ENCODE data around the gene CCDC169.

Gene CCDC169

DNA sequence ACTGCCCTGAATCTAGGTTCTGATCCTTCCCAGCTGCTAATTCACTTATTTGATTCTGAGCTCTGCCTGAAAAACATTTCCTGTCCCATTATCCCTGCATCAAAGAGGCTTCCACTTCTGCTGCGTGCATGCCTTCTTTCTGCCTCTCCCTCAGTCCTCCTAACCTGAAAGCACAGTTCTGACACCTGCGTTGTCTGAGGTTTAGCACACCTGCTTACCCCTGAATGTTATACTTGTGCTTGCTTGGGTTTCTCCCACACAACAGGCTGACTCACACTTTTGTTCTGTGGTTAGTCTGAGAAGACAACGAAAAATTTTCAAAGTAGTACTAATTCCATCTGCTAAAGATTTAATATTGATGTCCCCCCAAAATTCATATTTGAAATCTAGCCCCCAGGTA lies 80.2 kb downstream of the CCDC169 start:
- POLR2A ChIA-PET: no interaction called here
- CTCF ChIA-PET: no interaction called here
- WGBS (ENCODE audit: insufficient coverage): 90% methylated on average over 2 of the region's 3 CpGs
- no peaks in the 10 kb centered on the region for H3K27me3 ChIP-seq (replicated peaks in 2 of 5; ENCODE audit: control insufficient read depth in 4 of 5, insufficient read depth in 5 of 5, low read length in 4 of 5)
- H3K4me1 ChIP-seq (ENCODE audit: control extremely low read depth in 1 of 4, control insufficient read depth in 4 of 4, insufficient read depth in 4 of 4, low read length in 3 of 4): no peaks in the 10 kb centered on the region
- no peak overlapping the region for H3K27ac ChIP-seq (ENCODE audit: insufficient read depth in 1 of 2, low read depth in 1 of 2, low read length in 2 of 2, poor library complexity in 1 of 2, severe bottlenecking in 2 of 2)
- H3K9me3 ChIP-seq (ENCODE audit: control extremely low read depth in 1 of 5, control insufficient read depth in 4 of 5, insufficient read depth in 2 of 5, low read depth in 1 of 5, low read length in 4 of 5): peaks cover 0 to 15% (median 5%) of the 10 kb centered on the region in 5 experiments
- no peak overlapping the region for H3K4me3 ChIP-seq (ENCODE audit: control insufficient read depth in 1 of 7, extremely low read depth in 1 of 7, insufficient read depth in 4 of 7, low read depth in 2 of 7, low read length in 6 of 7)
- no peaks in the 10 kb centered on the region for H3K36me3 ChIP-seq (ENCODE audit: control insufficient read depth in 4 of 4, insufficient read depth in 4 of 4, low read length in 3 of 4)
- DNase-seq: no peak

GRCh38 chr13:36214163-36214921 lies 83.3 kb downstream of the CCDC169 start, which contains the start of gene SOHLH2:
Gene SOHLH2 (minus strand): TSS chr13:36214556. CDS start chr13:36214526, 30 bp downstream.
- no peak for DNase-seq
- H3K36me3 ChIP-seq (ENCODE audit: control insufficient read depth in 4 of 4, insufficient read depth in 4 of 4, low read length in 3 of 4): no peaks in the 10 kb centered on the region
- 95% methylated on average over 46 of the region's 53 CpGs for WGBS (ENCODE audit: insufficient coverage)
- no peaks in the 10 kb centered on the region for H3K4me1 ChIP-seq (ENCODE audit: control extremely low read depth in 1 of 4, control insufficient read depth in 4 of 4, insufficient read depth in 4 of 4, low read length in 3 of 4)
- H3K4me3 ChIP-seq (ENCODE audit: control insufficient read depth in 1 of 7, extremely low read depth in 1 of 7, insufficient read depth in 4 of 7, low read depth in 2 of 7, low read length in 6 of 7): no peak within 1 kb of the TSS
- POLR2A ChIA-PET: no interaction called here
- peaks cover 0 to 4% (median 0%) of the 10 kb centered on the region in 5 experiments for H3K27me3 ChIP-seq (replicated peaks in 2 of 5; ENCODE audit: control insufficient read depth in 4 of 5, insufficient read depth in 5 of 5, low read length in 4 of 5)
- CTCF ChIA-PET: no interaction called here
- peaks cover 0 to 15% (median 3%) of the 10 kb centered on the region in 5 experiments for H3K9me3 ChIP-seq (ENCODE audit: control extremely low read depth in 1 of 5, control insufficient read depth in 4 of 5, insufficient read depth in 2 of 5, low read depth in 1 of 5, low read length in 4 of 5)
- no peak within 1 kb of the TSS for H3K27ac ChIP-seq (ENCODE audit: insufficient read depth in 1 of 2, low read depth in 1 of 2, low read length in 2 of 2, poor library complexity in 1 of 2, severe bottlenecking in 2 of 2)

- CTCF ChIA-PET: no interaction called here
Measured at GRCh38 chr13:36212789-36213188, 84.8 kb downstream of the CCDC169 start.

GRCh38 chr13:36211567-36211966 lies 86.0 kb downstream of the CCDC169 start:
- Histone ChIP-seq H3K27me3 (replicated peaks in 2 of 5; ENCODE audit: control insufficient read depth in 4 of 5, insufficient read depth in 5 of 5, low read length in 4 of 5) (peaks cover 0 to 4% (median 0%) of the 10 kb centered on the region in 5 experiments), H3K36me3 (ENCODE audit: control insufficient read depth in 4 of 4, insufficient read depth in 4 of 4, low read length in 3 of 4) (no peaks in the 10 kb centered on the region), H3K27ac (ENCODE audit: insufficient read depth in 1 of 2, low read depth in 1 of 2, low read length in 2 of 2, poor library complexity in 1 of 2, severe bottlenecking in 2 of 2) (no peak overlapping the region), H3K9me3 (ENCODE audit: control extremely low read depth in 1 of 5, control insufficient read depth in 4 of 5, insufficient read depth in 2 of 5, low read depth in 1 of 5, low read length in 4 of 5) (peaks cover 0 to 9% (median 3%) of the 10 kb centered on the region in 5 experiments), H3K4me3 (ENCODE audit: control insufficient read depth in 1 of 7, extremely low read depth in 1 of 7, insufficient read depth in 4 of 7, low read depth in 2 of 7, low read length in 6 of 7) (no peak overlapping the region), H3K4me1 (ENCODE audit: control extremely low read depth in 1 of 4, control insufficient read depth in 4 of 4, insufficient read depth in 4 of 4, low read length in 3 of 4) (no peaks in the 10 kb centered on the region)
- ChIA-PET POLR2A (no interaction called here), CTCF (no interaction called here)
- no peak for DNase-seq
- 91% methylated on average over 2 of the region's 4 CpGs for WGBS (ENCODE audit: insufficient coverage)

More at GRCh38 chr13:36212789-36213188, 84.8 kb downstream of the CCDC169 start:
- POLR2A ChIA-PET: no interaction called here
- H3K27ac ChIP-seq (ENCODE audit: insufficient read depth in 1 of 2, low read depth in 1 of 2, low read length in 2 of 2, poor library complexity in 1 of 2, severe bottlenecking in 2 of 2): no peak overlapping the region
- H3K36me3 ChIP-seq (ENCODE audit: control insufficient read depth in 4 of 4, insufficient read depth in 4 of 4, low read length in 3 of 4): no peaks in the 10 kb centered on the region
- H3K4me3 ChIP-seq (ENCODE audit: control insufficient read depth in 1 of 7, extremely low read depth in 1 of 7, insufficient read depth in 4 of 7, low read depth in 2 of 7, low read length in 6 of 7): no peak overlapping the region
- 80% methylated on average over 2 of the region's 3 CpGs for WGBS (ENCODE audit: insufficient coverage)
- H3K4me1 ChIP-seq (ENCODE audit: control extremely low read depth in 1 of 4, control insufficient read depth in 4 of 4, insufficient read depth in 4 of 4, low read length in 3 of 4): no peaks in the 10 kb centered on the region
- DNase-seq: no peak
- H3K9me3 ChIP-seq (ENCODE audit: control extremely low read depth in 1 of 5, control insufficient read depth in 4 of 5, insufficient read depth in 2 of 5, low read depth in 1 of 5, low read length in 4 of 5): peaks cover 0 to 10% (median 3%) of the 10 kb centered on the region in 5 experiments
- H3K27me3 ChIP-seq (replicated peaks in 2 of 5; ENCODE audit: control insufficient read depth in 4 of 5, insufficient read depth in 5 of 5, low read length in 4 of 5): peaks cover 0 to 4% (median 0%) of the 10 kb centered on the region in 5 experiments

GRCh38 chr13:36210738-36211137 lies 86.9 kb downstream of the CCDC169 start:
- Histone ChIP-seq H3K36me3 (ENCODE audit: control insufficient read depth in 4 of 4, insufficient read depth in 4 of 4, low read length in 3 of 4) (no peaks in the 10 kb centered on the region), H3K4me1 (ENCODE audit: control extremely low read depth in 1 of 4, control insufficient read depth in 4 of 4, insufficient read depth in 4 of 4, low read length in 3 of 4) (no peaks in the 10 kb centered on the region), H3K4me3 (ENCODE audit: control insufficient read depth in 1 of 7, extremely low read depth in 1 of 7, insufficient read depth in 4 of 7, low read depth in 2 of 7, low read length in 6 of 7) (no peak overlapping the region), H3K27ac (ENCODE audit: insufficient read depth in 1 of 2, low read depth in 1 of 2, low read length in 2 of 2, poor library complexity in 1 of 2, severe bottlenecking in 2 of 2) (no peak overlapping the region), H3K27me3 (replicated peaks in 2 of 5; ENCODE audit: control insufficient read depth in 4 of 5, insufficient read depth in 5 of 5, low read length in 4 of 5) (peaks cover 0 to 4% (median 0%) of the 10 kb centered on the region in 5 experiments), H3K9me3 (ENCODE audit: control extremely low read depth in 1 of 5, control insufficient read depth in 4 of 5, insufficient read depth in 2 of 5, low read depth in 1 of 5, low read length in 4 of 5) (peaks cover 0 to 5% (median 1%) of the 10 kb centered on the region in 5 experiments)
- 95% methylated on average over 2 of the region's 4 CpGs for WGBS (ENCODE audit: insufficient coverage)
- DNase-seq: no peak
- ChIA-PET CTCF (no interaction called here), POLR2A (no interaction called here)

- POLR2A ChIA-PET: no interaction called here
- H3K4me3 ChIP-seq (ENCODE audit: control insufficient read depth in 1 of 7, extremely low read depth in 1 of 7, insufficient read depth in 4 of 7, low read depth in 2 of 7, low read length in 6 of 7): no peak overlapping the region
Measured at GRCh38 chr13:36207672-36208071, 89.9 kb downstream of the CCDC169 start.

DNA sequence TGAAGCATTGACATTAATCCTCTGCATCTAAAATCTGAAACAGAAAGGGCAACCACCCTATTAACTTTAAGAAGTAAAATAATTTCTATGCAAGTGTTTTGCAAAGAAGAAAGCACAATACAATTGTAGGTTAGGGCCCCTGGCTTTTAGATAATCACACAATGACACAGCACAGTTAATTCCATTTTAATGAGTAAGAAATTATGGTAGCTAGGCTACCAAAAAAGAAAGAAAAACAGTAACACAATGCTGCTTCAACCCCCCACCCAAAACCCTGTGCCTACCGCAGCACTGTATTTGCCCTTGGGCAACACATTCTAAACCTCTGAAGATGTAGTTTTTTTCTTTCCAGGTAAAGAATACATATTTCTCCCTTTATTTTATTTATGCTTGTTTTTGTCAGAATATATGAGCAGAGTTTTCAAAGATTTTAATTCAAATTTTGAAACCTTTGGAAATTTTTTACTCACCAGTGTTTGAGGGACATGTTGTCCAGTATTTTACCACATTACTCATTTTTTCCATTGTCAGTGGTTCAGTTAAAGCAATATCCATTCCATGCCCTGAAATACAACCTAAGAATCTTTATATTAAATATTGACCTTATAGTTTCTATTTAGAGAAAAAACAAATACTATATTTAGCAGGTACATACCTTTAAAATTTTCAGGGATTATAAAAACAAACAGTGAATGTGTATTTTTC lies 104.3 kb downstream of the CCDC169 start:
- H3K4me1 ChIP-seq (ENCODE audit: control extremely low read depth in 1 of 4, control insufficient read depth in 4 of 4, insufficient read depth in 4 of 4, low read length in 3 of 4): no peaks in the 10 kb centered on the region
- ChIA-PET CTCF (no interaction called here), POLR2A (no interaction called here)
- H3K9me3 ChIP-seq (ENCODE audit: control extremely low read depth in 1 of 5, control insufficient read depth in 4 of 5, insufficient read depth in 2 of 5, low read depth in 1 of 5, low read length in 4 of 5): no peaks in the 10 kb centered on the region
- DNase-seq: peak in 1 of 3 donors; percentile 0
- no peaks in the 10 kb centered on the region for H3K36me3 ChIP-seq (ENCODE audit: control insufficient read depth in 4 of 4, insufficient read depth in 4 of 4, low read length in 3 of 4)
- H3K4me3 ChIP-seq (ENCODE audit: control insufficient read depth in 1 of 7, extremely low read depth in 1 of 7, insufficient read depth in 4 of 7, low read depth in 2 of 7, low read length in 6 of 7): no peak overlapping the region
- H3K27ac ChIP-seq (ENCODE audit: insufficient read depth in 1 of 2, low read depth in 1 of 2, low read length in 2 of 2, poor library complexity in 1 of 2, severe bottlenecking in 2 of 2): no peak overlapping the region
- WGBS (ENCODE audit: insufficient coverage): no CpG with 5 or more reads among the region's 1 CpG
- H3K27me3 ChIP-seq (replicated peaks in 2 of 5; ENCODE audit: control insufficient read depth in 4 of 5, insufficient read depth in 5 of 5, low read length in 4 of 5): no peaks in the 10 kb centered on the region

More at GRCh38 chr13:36207672-36208071, 89.9 kb downstream of the CCDC169 start:
- no peaks in the 10 kb centered on the region for H3K36me3 ChIP-seq (ENCODE audit: control insufficient read depth in 4 of 4, insufficient read depth in 4 of 4, low read length in 3 of 4)
- H3K4me1 ChIP-seq (ENCODE audit: control extremely low read depth in 1 of 4, control insufficient read depth in 4 of 4, insufficient read depth in 4 of 4, low read length in 3 of 4): no peaks in the 10 kb centered on the region
- H3K27ac ChIP-seq (ENCODE audit: insufficient read depth in 1 of 2, low read depth in 1 of 2, low read length in 2 of 2, poor library complexity in 1 of 2, severe bottlenecking in 2 of 2): no peak overlapping the region
- no peaks in the 10 kb centered on the region for H3K9me3 ChIP-seq (ENCODE audit: control extremely low read depth in 1 of 5, control insufficient read depth in 4 of 5, insufficient read depth in 2 of 5, low read depth in 1 of 5, low read length in 4 of 5)
- 98% methylated on average over 5 of the region's 5 CpGs for WGBS (ENCODE audit: insufficient coverage)
- H3K27me3 ChIP-seq (replicated peaks in 2 of 5; ENCODE audit: control insufficient read depth in 4 of 5, insufficient read depth in 5 of 5, low read length in 4 of 5): peaks cover 0 to 4% (median 0%) of the 10 kb centered on the region in 5 experiments
- no peak for DNase-seq
- CTCF ChIA-PET: no interaction called here
